ENCODE measurements around the gene TMEM185B. TPM values are rescaled to one million over a fixed set of nuclear protein-coding genes. Genes with fewer than 3 reads are reported as not detected.

Gene TMEM185B
- polyA plus RNA-seq, 1 of the 3 experiments (the other 2 are of a cell fraction), result 36.0 TPM

DNA sequence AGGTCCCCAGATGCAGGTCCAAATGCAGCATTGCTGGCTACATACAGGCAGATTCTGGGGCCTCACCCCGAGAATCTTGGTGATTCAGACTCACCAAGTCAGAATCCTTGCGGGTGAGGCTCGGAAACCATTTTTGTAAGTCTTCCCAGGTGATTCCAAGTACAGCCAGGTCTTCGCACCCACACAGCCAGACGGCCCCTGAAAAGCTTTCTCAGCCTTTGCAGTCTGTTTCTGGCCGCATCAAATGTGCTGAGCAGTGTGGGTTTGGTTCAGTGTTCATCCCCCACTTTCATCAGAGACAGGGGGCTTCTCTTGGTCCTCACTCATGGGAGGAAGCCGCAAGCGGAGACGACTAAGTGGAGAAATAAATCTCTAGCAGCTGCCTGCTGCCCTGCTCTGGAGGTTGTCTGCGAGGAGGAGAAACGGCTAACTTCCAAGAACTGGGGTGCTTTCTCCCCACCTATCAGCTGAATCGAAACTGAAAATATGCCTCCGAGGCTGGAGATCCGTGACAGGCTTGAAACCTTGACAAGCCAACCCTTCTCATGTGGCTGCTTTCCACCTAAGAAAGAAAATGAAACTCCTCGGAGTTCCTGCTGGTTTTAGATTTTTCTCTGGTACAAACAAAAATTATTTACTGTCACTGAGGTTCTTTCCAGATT, 8.9 kb upstream of the TMEM185B start:
- H3K4me2 ChIP-seq, result no peak overlapping the region

DNA sequence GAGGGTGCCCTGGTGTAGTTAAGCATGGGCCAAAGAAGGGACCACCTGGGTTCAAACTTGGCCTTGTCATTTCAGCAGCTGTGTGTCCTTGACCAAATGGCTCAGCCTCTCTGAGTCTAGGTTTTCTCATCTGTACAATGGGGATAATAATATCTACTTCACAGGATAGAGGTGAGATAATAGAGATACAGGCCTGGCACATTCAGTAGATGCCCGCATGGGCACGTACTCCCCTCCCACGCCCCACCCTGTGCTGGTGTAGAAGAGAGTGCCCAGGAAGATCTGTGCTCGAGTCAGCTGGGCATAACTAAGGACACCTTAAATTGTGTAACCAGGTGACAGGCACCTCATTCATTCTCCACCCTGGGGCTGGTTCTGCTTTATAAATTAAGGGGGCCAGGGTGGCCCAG, 8.4 kb upstream of the TMEM185B start:
- Histone ChIP-seq H2AFZ (ENCODE audit: low read depth) (no peak overlapping the region), H3K79me2 (ENCODE audit: insufficient read depth) (no peaks in the 10 kb centered on the region), H3K4me1 (ENCODE audit: control insufficient read depth in 1 of 2, insufficient read depth in 2 of 2, low read depth in 1 of 2, low read length in 1 of 2) (peaks cover 0 to 15% of the 10 kb centered on the region in 2 experiments; a peak in 1 of 4 replicates), H3K36me3 (replicated peaks in 1 of 2; ENCODE audit: control insufficient read depth in 1 of 2, insufficient read depth in 2 of 2, low read length in 1 of 2) (no peaks in the 10 kb centered on the region), H3K9me2 (no peaks in the 10 kb centered on the region), H4K20me1 (ENCODE audit: insufficient read depth) (no peaks in the 10 kb centered on the region), H3F3A (replicated peaks; ENCODE audit: insufficient read depth) (no peaks in the 10 kb centered on the region), H3K9me3 (no peaks in the 10 kb centered on the region), H3K27me3 (ENCODE audit: insufficient read depth) (no peaks in the 10 kb centered on the region), H3K4me2 (no peak overlapping the region), H3K27ac (ENCODE audit: low read depth in 2 of 2, low read length in 1 of 2) (no peak overlapping the region), H3K9ac (no peak overlapping the region), H3K4me3 (ENCODE audit: low read depth in 2 of 2, low read length in 1 of 2) (no peak overlapping the region)
- ChIA-PET CTCF (interaction anchor here (0.6 kb wide), 1 partner anchor 122 kb away, joined by 3 read pairs; no protein-coding TSS in a partner anchor), POLR2A (interaction anchor here (0.6 kb wide), 1 partner anchor 300 kb away, joined by 3 read pairs; no protein-coding TSS in a partner anchor)
- no peak for DNase-seq
- WGBS (ENCODE audit: low lambda C conversion rate), result 88% methylated on average over 3 of the region's 4 CpGs
- no peak for TF ChIP-seq FOSL2 (IDR thresholded peaks at IDR 0.05; ENCODE audit: borderline replicate concordance, low read depth)
- TF ChIP-seq, protein P1, sequence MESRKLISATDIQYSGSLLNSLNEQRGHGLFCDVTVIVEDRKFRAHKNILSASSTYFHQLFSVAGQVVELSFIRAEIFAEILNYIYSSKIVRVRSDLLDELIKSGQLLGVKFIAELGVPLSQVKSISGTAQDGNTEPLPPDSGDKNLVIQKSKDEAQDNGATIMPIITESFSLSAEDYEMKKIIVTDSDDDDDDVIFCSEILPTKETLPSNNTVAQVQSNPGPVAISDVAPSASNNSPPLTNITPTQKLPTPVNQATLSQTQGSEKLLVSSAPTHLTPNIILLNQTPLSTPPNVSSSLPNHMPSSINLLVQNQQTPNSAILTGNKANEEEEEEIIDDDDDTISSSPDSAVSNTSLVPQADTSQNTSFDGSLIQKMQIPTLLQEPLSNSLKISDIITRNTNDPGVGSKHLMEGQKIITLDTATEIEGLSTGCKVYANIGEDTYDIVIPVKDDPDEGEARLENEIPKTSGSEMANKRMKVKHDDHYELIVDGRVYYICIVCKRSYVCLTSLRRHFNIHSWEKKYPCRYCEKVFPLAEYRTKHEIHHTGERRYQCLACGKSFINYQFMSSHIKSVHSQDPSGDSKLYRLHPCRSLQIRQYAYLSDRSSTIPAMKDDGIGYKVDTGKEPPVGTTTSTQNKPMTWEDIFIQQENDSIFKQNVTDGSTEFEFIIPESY (IDR thresholded peaks at IDR 0.05; ENCODE audit: borderline replicate concordance, low read depth), result no peak
- no peak for TF ChIP-seq TAF1 (IDR thresholded peaks at IDR 0.05; ENCODE audit: borderline replicate concordance, low read depth, low read length)
- no peak for TF ChIP-seq RAD21 (IDR thresholded peaks at IDR 0.05; ENCODE audit: low read length)

More for the DNA sequence above, 8.9 kb upstream of the TMEM185B start:
- H3F3A ChIP-seq (replicated peaks; ENCODE audit: insufficient read depth), result no peaks in the 10 kb centered on the region
- POLR2A ChIA-PET, result interaction anchor here (0.6 kb wide), 1 partner anchor 301 kb away, joined by 3 read pairs; no protein-coding TSS in a partner anchor
- H3K9ac ChIP-seq, result no peak overlapping the region
- WGBS (ENCODE audit: low lambda C conversion rate), result 85% methylated on average over 14 of the region's 15 CpGs
- H3K36me3 ChIP-seq (replicated peaks in 1 of 2; ENCODE audit: control insufficient read depth in 1 of 2, insufficient read depth in 2 of 2, low read length in 1 of 2), result no peaks in the 10 kb centered on the region
- no peaks in the 10 kb centered on the region for H3K27me3 ChIP-seq (ENCODE audit: insufficient read depth)
- no peaks in the 10 kb centered on the region for H3K9me3 ChIP-seq
- H2AFZ ChIP-seq (ENCODE audit: low read depth), result no peak overlapping the region
- peaks cover 1 to 18% of the 10 kb centered on the region in 2 experiments; a peak in 2 of 4 replicates for H3K4me1 ChIP-seq (ENCODE audit: control insufficient read depth in 1 of 2, insufficient read depth in 2 of 2, low read depth in 1 of 2, low read length in 1 of 2)
- no peak for TF ChIP-seq RXRA (IDR thresholded peaks at IDR 0.05; ENCODE audit: borderline replicate concordance, low read depth)
- no peak for TF ChIP-seq POLR2AphosphoS5 (IDR thresholded peaks at IDR 0.05; ENCODE audit: low read depth, low read length)
- TF ChIP-seq, protein P2, sequence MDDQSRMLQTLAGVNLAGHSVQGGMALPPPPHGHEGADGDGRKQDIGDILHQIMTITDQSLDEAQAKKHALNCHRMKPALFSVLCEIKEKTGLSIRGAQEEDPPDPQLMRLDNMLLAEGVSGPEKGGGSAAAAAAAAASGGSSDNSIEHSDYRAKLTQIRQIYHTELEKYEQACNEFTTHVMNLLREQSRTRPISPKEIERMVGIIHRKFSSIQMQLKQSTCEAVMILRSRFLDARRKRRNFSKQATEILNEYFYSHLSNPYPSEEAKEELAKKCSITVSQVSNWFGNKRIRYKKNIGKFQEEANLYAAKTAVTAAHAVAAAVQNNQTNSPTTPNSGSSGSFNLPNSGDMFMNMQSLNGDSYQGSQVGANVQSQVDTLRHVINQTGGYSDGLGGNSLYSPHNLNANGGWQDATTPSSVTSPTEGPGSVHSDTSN (IDR thresholded peaks at IDR 0.05), result no peak
- H3K4me3 ChIP-seq (ENCODE audit: low read depth in 2 of 2, low read length in 1 of 2), result no peak overlapping the region
- no peaks in the 10 kb centered on the region for H4K20me1 ChIP-seq (ENCODE audit: insufficient read depth)
- no peaks in the 10 kb centered on the region for H3K79me2 ChIP-seq (ENCODE audit: insufficient read depth)
- no peak overlapping the region for H3K27ac ChIP-seq (ENCODE audit: low read depth in 2 of 2, low read length in 1 of 2)
- no peak for DNase-seq
- CTCF ChIA-PET, result no interaction called here
- no peaks in the 10 kb centered on the region for H3K9me2 ChIP-seq
